B cell (primary cell): Measurements from ENCODE around the gene CAND2. TPM values are rescaled to one million over a fixed set of nuclear protein-coding genes. Genes with fewer than 3 reads are reported as not detected.
A peak's percentile ranks its signal among the peaks of the same experiment; 100 is the strongest.

ENCODE experiments used
- ATAC-seq: fragments of 200-7000 bp; cut with Tn5 transposase; one replicate; pipeline ENCODE4 v1.10.0; 2021; ENCODE audit warnings: low read depth, mild to moderate bottlenecking, moderate number of reproducible peaks, moderate library complexity
- CTCF ChIA-PET: fragments of 350-600 bp; sonication (Branson Sonifier 250); formaldehyde crosslinking; loops from one replicate; lab custom pipeline; 2021; ENCODE audit warnings: antibody characterized with exemption, inconsistent platforms; lab: Charles Lee
- POLR2A ChIA-PET: fragments of 350-600 bp; sonication (Branson Sonifier 250); formaldehyde crosslinking; loops from one replicate; lab custom pipeline; 2021; ENCODE audit warnings: antibody characterized with exemption; lab: Charles Lee
- DNase-seq: peaks from one replicate; pipeline ENCODE4 v3.0.0; 2013
- H2AFZ ChIP-seq: 2 replicates; pipeline ENCODE4 v1.6.1; 2012; ENCODE audit warnings: mild to moderate bottlenecking, low read depth, low read length; ENCODE audit not compliant: insufficient read depth, poor library complexity, severe bottlenecking
- H3K27ac ChIP-seq, 2 donors: 1 replicate in 1 of 2; 2 replicates in 1 of 2; pipeline ENCODE4 v1.5.1; 2012 to 2013; ENCODE audit warnings: low read length in 2 of 2, mild to moderate bottlenecking in 2 of 2, moderate library complexity in 1 of 2
- H3K27me3 ChIP-seq, 4 experiments: fragments of 200-600 bp in 1 of 4; sonication (generic) in 1 of 4; replicated peaks in 1 of 4; 1 replicate in 2 of 4; 2 replicates in 2 of 4; pipeline versions ENCODE4 v1.6.1 to v1.7.0; 2013 to 2016; ENCODE audit warnings: low read length in 3 of 4, mild to moderate bottlenecking in 2 of 4, mixed read lengths in 1 of 4, moderate library complexity in 1 of 4; ENCODE audit not compliant: insufficient read depth in 4 of 4, control insufficient read depth in 3 of 4; ENCODE audit errors: control extremely low read depth in 1 of 4
- H3K36me3 ChIP-seq, 2 experiments: replicated peaks in 1 of 2; 1 replicate in 1 of 2; 2 replicates in 1 of 2; pipeline versions ENCODE4 v1.6.1 to v1.7.1; 2013; ENCODE audit warnings: low read length in 1 of 2; ENCODE audit not compliant: insufficient read depth in 2 of 2, control insufficient read depth in 1 of 2; ENCODE audit errors: control extremely low read depth in 1 of 2, extremely low read depth in 1 of 2
- H3K4me1 ChIP-seq, 2 donors: fragments of 200-600 bp in 1 of 2; sonication (generic) in 1 of 2; 1 replicate in 1 of 2; 2 replicates in 1 of 2; pipeline versions ENCODE4 v1.5.1 to v1.6.1; 2013 to 2017; ENCODE audit warnings: low read length in 2 of 2; ENCODE audit not compliant: control insufficient read depth in 2 of 2, insufficient read depth in 2 of 2
- H3K4me2 ChIP-seq: replicated peaks from 2 replicates; pipeline ENCODE3; 2012; ENCODE audit warnings: mild to moderate bottlenecking, low read depth, low read length; ENCODE audit not compliant: poor library complexity, severe bottlenecking
- H3K4me3 ChIP-seq, 5 experiments: fragments of 200-600 bp in 1 of 5; sonication (generic) in 1 of 5; 1 replicate in 3 of 5; 2 replicates in 2 of 5; pipeline versions ENCODE4 v1.5.1 to v1.7.0; 2011 to 2016; ENCODE audit warnings: low read length in 4 of 5, mild to moderate bottlenecking in 4 of 5, low read depth in 2 of 5, control low read depth in 1 of 5, moderate library complexity in 1 of 5; ENCODE audit not compliant: insufficient read depth in 1 of 5; ENCODE audit errors: control extremely low read depth in 1 of 5, extremely low read depth in 1 of 5
- H3K79me2 ChIP-seq: fragments of 200-600 bp; sonication (generic); one replicate; pipeline ENCODE4 v1.6.0; 2016; ENCODE audit warnings: low read length; ENCODE audit not compliant: control insufficient read depth, insufficient read depth
- H3K9ac ChIP-seq: fragments of 200-600 bp; sonication (generic); 2 replicates; pipeline ENCODE4 v1.6.1; 2017; ENCODE audit warnings: mild to moderate bottlenecking, low read length, moderate library complexity
- H3K9me3 ChIP-seq, 3 donors: one replicate each; pipeline versions ENCODE4 v1.6.1 to v1.7.1; 2013; ENCODE audit warnings: low read length in 2 of 3; ENCODE audit not compliant: control insufficient read depth in 2 of 3, insufficient read depth in 1 of 3; ENCODE audit errors: control extremely low read depth in 1 of 3
- H4K20me1 ChIP-seq: 2 replicates; pipeline ENCODE4 v1.6.0; 2012; ENCODE audit warnings: mild to moderate bottlenecking, low read length; ENCODE audit not compliant: insufficient read depth, control insufficient read depth, poor library complexity, severe bottlenecking
- H3K27ac Mint-ChIP-seq: one replicate; pipeline ENCODE4 v1.8.0; 2021; ENCODE audit warnings: mixed read lengths
- H3K27me3 Mint-ChIP-seq: one replicate; pipeline ENCODE4 v1.8.0; 2021; ENCODE audit warnings: mixed read lengths
- H3K4me1 Mint-ChIP-seq: one replicate; pipeline ENCODE4 v1.8.0; 2021; ENCODE audit warnings: mixed read lengths
- H3K4me3 Mint-ChIP-seq: one replicate; pipeline ENCODE4 v1.8.0; 2021; ENCODE audit warnings: mixed read lengths
- H3K9me3 Mint-ChIP-seq: one replicate; pipeline ENCODE4 v1.8.0; 2022; ENCODE audit warnings: mixed read lengths; ENCODE audit not compliant: insufficient read depth
- CTCF ChIP-seq: fragments of 200-600 bp; IDR thresholded peaks from one replicate; pipeline ENCODE4 v1.8.0; 2022; ENCODE audit warnings: antibody characterized with exemption, mild to moderate bottlenecking
- EZH2 ChIP-seq: IDR thresholded peaks from 2 replicates; pipeline ENCODE4 v1.6.1; 2012; ENCODE audit warnings: borderline replicate concordance, low read depth, mild to moderate bottlenecking, moderate library complexity, low read length; ENCODE audit not compliant: insufficient read depth, poor library complexity, severe bottlenecking
- WGBS: methylation state at CpG from one replicate; pipeline ENCODE4 v1.1.5; 2013; ENCODE audit warnings: missing lambda C conversion rate; ENCODE audit not compliant: insufficient coverage; 5-methylcytosine and 5-hydroxymethylcytosine counted together
- intact Hi-C: fragments of 100-400 bp; cut with micrococcal nuclease; formaldehyde crosslinking; loops from one replicate; pipeline ENCODE4 v1.10.0; 2022
- polyA plus RNA-seq: library from polyadenylated mRNA; depleted of rRNA; stranded (reverse); fragments of >200 nt; gene quantifications from 2 replicates; pipeline ENCODE4 v1.2.3, GENCODE V29; 2012
- total RNA-seq, 2 donors: library from RNA; stranded (reverse); fragments of 120-200 nt in 1 of 2; gene quantifications; 1 replicate in 1 of 2; 2 replicates in 1 of 2; pipeline versions ENCODE4 v1.2.3 to v1.2.4, GENCODE V29; 2013 to 2022

Gene CAND2
- total and polyA plus RNA-seq, 2 donors (not counting 1 experiment from before 2014, with no cell fraction given), result 0.34 to 1.9 TPM

- Histone ChIP-seq H3K79me2 (no peaks in the 10 kb centered on the region), H3K27ac (no peak overlapping the region), H2AFZ (peak overlapping the region; percentile 74), H3K4me3 (peak overlapping the region in 1 of 5 experiments; percentile 63), H3K4me2 (peak overlapping the region; percentile 76), H3K9ac (no peak overlapping the region), H3K9me3 (no peaks in the 10 kb centered on the region), H4K20me1 (no peaks in the 10 kb centered on the region), H3K36me3 (no peaks in the 10 kb centered on the region), H3K27me3 (no peaks in the 10 kb centered on the region), H3K4me1 (peaks cover 7 to 14% of the 10 kb centered on the region in 2 donors)
- WGBS, result 95% methylated on average over 4 of the region's 5 CpGs
- DNase-seq, result no peak
- Mint-ChIP-seq H3K27me3 (peaks cover 2% of the 10 kb centered on the region), H3K4me1 (peaks cover 8% of the 10 kb centered on the region), H3K27ac (no peak overlapping the region), H3K9me3 (no peaks in the 10 kb centered on the region), H3K4me3 (peak overlapping the region; percentile 81)
- POLR2A ChIA-PET, result interaction anchor here (1.2 to 1.3 kb wide), 2 partner anchors 14 to 146 kb away, joined by 3 to 6 read pairs; partner anchors contain the start of gene RAF1
- intact Hi-C loops, result no loop called here
- CTCF ChIA-PET, result interaction anchor here (0.6 to 2.6 kb wide), 15 partner anchors 10 to 264 kb away, joined by 3 to 26 read pairs (median 5); partner anchors contain the start of genes CAND2, IQSEC1 and RPL32
- no peak for TF ChIP-seq CTCF
- TF ChIP-seq EZH2, result no peak
- no peak for ATAC-seq
Observed at GRCh38 chr3:12809435-12809834, 13.0 kb downstream of the CAND2 start.
